Large intestine (tissue), 3 donors: Measurements from ENCODE around the gene SLC29A3. TPM values are rescaled to one million over a fixed set of nuclear protein-coding genes. Genes with fewer than 3 reads are reported as not detected.

ENCODE experiments used
- DNase-seq, 2 donors: peaks; one replicate each; pipeline versions ENCODE4 v3.0.0 to v3.0.0-alpha.2; 2013
- H3K27ac ChIP-seq: one replicate; pipeline ENCODE4 v1.5.1; 2013; ENCODE audit warnings: low read length
- H3K27me3 ChIP-seq: 2 replicates; pipeline ENCODE4 v1.6.1; 2013; ENCODE audit warnings: low read length; ENCODE audit not compliant: control insufficient read depth, insufficient read depth
- H3K36me3 ChIP-seq: 2 replicates; pipeline ENCODE4 v1.6.1; 2013; ENCODE audit warnings: low read length; ENCODE audit not compliant: control insufficient read depth, insufficient read depth
- H3K4me1 ChIP-seq: one replicate; pipeline ENCODE4 v1.6.1; 2013; ENCODE audit warnings: low read length; ENCODE audit not compliant: control insufficient read depth, insufficient read depth
- H3K4me3 ChIP-seq: one replicate; pipeline ENCODE4 v1.5.1; 2013; ENCODE audit warnings: low read length
- H3K9me3 ChIP-seq: one replicate; pipeline ENCODE4 v1.6.1; 2013; ENCODE audit warnings: mild to moderate bottlenecking, low read depth, low read length, moderate library complexity; ENCODE audit not compliant: control insufficient read depth
- WGBS: methylation state at CpG from one replicate; pipeline ENCODE4 v1.1.5; 2013; ENCODE audit warnings: low lambda C conversion rate; ENCODE audit not compliant: insufficient coverage; 5-methylcytosine and 5-hydroxymethylcytosine counted together
- polyA plus RNA-seq: library from polyadenylated mRNA; unstranded; fragments of 120-200 nt; gene quantifications from one replicate; pipeline ENCODE4 v1.2.1, GENCODE V29; 2013

Gene SLC29A3
- polyA plus RNA-seq, 1 donor: 16.2 TPM

- Histone ChIP-seq H3K9me3 (no peaks in the 10 kb centered on the region), H3K36me3 (peaks cover 6% of the 10 kb centered on the region), H3K4me1 (peaks cover 36% of the 10 kb centered on the region), H3K27me3 (no peaks in the 10 kb centered on the region), H3K27ac (no peak overlapping the region), H3K4me3 (no peak overlapping the region)
- no peak for DNase-seq
- no CpG with 5 or more reads among the region's 3 CpGs for WGBS
Observed at GRCh38 chr10:71346731-71347130, 27.7 kb downstream of the SLC29A3 start.

DNA sequence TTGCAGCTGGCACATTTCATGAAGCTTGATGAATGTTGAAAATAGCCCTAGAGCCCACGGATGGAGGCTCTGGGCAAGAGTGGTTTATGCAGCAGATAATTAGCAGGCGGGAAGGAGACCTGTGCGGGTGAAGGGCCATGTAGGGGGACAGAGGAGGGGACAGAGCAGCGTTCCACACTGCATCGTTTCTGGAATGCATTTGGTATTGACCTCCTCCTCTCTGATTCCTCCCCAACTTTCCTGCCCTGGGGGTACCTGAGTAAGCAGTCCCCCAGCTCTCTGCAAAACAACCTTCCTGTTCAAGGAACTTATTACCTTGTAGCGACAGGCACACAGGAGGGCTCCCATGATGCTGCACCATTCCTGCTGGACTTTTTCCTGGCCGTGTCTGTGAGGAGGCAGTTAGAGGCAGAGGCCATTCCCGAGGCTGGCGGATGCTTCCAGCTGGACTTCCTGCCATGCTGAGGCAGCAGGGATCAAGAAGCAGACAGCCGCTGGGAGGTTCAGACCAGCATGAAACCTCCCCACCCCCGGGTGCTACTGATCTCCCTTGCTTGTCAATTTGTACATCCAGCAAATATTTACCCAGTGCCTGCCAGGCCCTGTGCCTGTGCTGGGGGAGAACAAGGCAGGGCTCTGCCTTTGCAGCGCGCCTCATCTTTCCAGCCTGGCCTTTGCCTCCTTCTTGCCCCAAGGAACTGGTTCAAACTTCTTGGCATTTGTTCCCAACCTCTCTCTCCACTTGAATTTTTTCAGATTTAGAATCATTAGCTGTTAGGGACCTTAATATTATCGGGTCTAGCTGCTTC, 28.7 kb downstream of the SLC29A3 start:
- Histone ChIP-seq H3K9me3 (no peaks in the 10 kb centered on the region), H3K27ac (no peak overlapping the region), H3K36me3 (peaks cover 12% of the 10 kb centered on the region), H3K4me1 (peaks cover 26% of the 10 kb centered on the region), H3K27me3 (no peaks in the 10 kb centered on the region), H3K4me3 (no peak overlapping the region)
- DNase-seq: no peak
- WGBS: no CpG with 5 or more reads among the region's 14 CpGs

GRCh38 chr10:71348850-71349249, 29.8 kb downstream of the SLC29A3 start:
- no CpG with 5 or more reads among the region's 1 CpG for WGBS
- Histone ChIP-seq H3K27me3 (no peaks in the 10 kb centered on the region), H3K36me3 (peaks cover 15% of the 10 kb centered on the region), H3K27ac (no peak overlapping the region), H3K9me3 (no peaks in the 10 kb centered on the region), H3K4me1 (peaks cover 15% of the 10 kb centered on the region), H3K4me3 (no peak overlapping the region)
- DNase-seq: no peak

DNA sequence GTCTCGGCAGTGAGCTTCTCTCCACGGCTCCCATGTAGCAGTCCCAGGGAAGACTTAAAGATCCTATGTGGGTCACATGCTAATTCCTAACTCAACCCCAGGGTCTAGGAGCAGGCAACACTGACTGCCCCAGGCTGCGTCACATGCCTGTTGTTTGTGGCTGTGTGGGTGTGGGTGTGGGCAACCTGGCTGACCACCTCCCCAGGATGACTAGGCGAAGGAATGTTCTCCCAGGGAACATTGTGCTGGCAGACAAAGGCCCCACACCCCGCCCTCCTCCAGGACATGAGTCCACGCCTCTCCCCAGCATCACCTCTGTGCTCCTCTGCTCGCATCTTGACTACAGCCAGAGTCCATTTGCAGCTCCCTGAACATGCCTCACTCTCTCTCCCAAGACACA, 30.3 kb downstream of the SLC29A3 start:
- H3K4me1 ChIP-seq: peaks cover 10% of the 10 kb centered on the region
- no peak for DNase-seq
- H3K9me3 ChIP-seq: no peaks in the 10 kb centered on the region
- no peak overlapping the region for H3K4me3 ChIP-seq
- no peak overlapping the region for H3K27ac ChIP-seq
- no peaks in the 10 kb centered on the region for H3K27me3 ChIP-seq
- H3K36me3 ChIP-seq: peaks cover 20% of the 10 kb centered on the region
- no CpG with 5 or more reads among the region's 7 CpGs for WGBS

DNA sequence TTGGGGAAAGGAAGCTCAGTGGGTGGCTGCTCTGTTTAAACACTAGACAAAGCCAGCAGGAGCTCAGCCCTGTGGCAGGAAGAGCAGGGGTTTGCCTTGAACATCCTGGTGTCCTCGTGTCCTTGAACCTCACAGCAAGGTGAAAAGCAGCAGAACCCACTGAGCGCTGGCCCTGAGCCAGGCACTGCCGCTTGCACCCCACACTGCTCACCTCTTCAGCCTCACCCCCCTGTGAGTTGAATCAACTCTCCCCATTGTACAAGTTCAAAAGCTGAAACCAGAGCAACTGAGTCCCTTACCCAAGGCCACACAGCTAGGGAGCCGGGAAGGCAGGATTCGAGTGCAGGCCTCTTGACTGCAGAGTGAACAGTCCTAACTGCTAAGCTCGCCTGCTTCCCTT, 32.0 kb downstream of the SLC29A3 start:
- DNase-seq: no peak
- H3K4me3 ChIP-seq: no peak overlapping the region
- no peaks in the 10 kb centered on the region for H3K27me3 ChIP-seq
- no peaks in the 10 kb centered on the region for H3K4me1 ChIP-seq
- H3K9me3 ChIP-seq: no peaks in the 10 kb centered on the region
- H3K36me3 ChIP-seq: peaks cover 31% of the 10 kb centered on the region
- no CpG with 5 or more reads among the region's 6 CpGs for WGBS
- H3K27ac ChIP-seq: no peak overlapping the region

- Histone ChIP-seq H3K27me3 (no peaks in the 10 kb centered on the region), H3K27ac (no peak overlapping the region), H3K9me3 (no peaks in the 10 kb centered on the region), H3K4me3 (no peak overlapping the region), H3K4me1 (no peaks in the 10 kb centered on the region), H3K36me3 (peaks cover 38% of the 10 kb centered on the region)
- WGBS: no CpG with 5 or more reads among the region's 14 CpGs
- DNase-seq: no peak
Observed at GRCh38 chr10:71351628-71352319, 32.7 kb downstream of the SLC29A3 start.

- Histone ChIP-seq H3K9me3 (no peaks in the 10 kb centered on the region), H3K36me3 (peaks cover 46% of the 10 kb centered on the region), H3K4me3 (no peak overlapping the region), H3K4me1 (no peaks in the 10 kb centered on the region), H3K27ac (no peak overlapping the region), H3K27me3 (no peaks in the 10 kb centered on the region)
- DNase-seq: no peak
- WGBS: no CpG with 5 or more reads among the region's 9 CpGs
Observed at GRCh38 chr10:71353639-71354038, 34.6 kb downstream of the SLC29A3 start.

DNA sequence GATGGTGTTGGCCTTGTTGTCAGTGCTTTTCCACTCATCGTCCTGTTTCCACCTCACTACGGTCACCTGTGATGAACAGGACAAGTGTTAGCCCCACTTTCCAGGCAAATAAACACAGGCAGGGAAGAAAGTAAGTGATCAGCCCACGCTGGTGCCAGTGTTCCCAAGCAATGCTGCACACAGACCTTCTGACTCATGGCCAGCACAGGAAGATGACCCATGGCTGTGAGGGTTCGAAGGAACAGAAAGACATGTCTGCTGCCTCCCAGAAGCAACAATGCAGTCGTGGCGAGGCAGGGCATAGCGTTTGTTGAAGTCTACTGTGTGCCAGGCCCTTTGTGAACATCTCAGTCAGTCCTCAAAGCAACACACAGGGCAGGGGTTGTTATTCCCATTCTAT, 35.7 kb downstream of the SLC29A3 start:
- H3K27me3 ChIP-seq: no peaks in the 10 kb centered on the region

DNA sequence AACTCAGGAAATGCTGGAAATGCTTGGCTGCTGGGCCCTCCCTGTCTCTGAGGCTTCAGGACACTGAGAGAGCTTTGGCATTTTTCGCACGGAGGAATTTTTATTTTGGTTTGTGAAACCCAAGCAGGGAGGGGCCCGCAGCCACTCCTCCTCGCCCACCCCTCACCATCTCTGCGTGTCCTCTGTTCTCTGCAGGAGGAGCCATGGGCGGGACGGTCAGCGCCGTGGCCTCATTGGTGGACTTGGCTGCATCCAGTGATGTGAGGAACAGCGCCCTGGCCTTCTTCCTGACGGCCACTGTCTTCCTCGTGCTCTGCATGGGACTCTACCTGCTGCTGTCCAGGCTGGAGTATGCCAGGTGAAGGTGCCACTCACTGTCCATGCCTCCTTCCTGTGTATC, 36.8 kb downstream of the SLC29A3 start:
- no CpG with 5 or more reads among the region's 12 CpGs for WGBS
- peaks cover 51% of the 10 kb centered on the region for H3K36me3 ChIP-seq

More for the DNA sequence above, 35.7 kb downstream of the SLC29A3 start:
- peaks cover 50% of the 10 kb centered on the region for H3K36me3 ChIP-seq
- WGBS: no CpG with 5 or more reads among the region's 7 CpGs
- H3K27ac ChIP-seq: no peak overlapping the region
- no peaks in the 10 kb centered on the region for H3K4me1 ChIP-seq
- no peak for DNase-seq
- no peaks in the 10 kb centered on the region for H3K9me3 ChIP-seq
- H3K4me3 ChIP-seq: no peak overlapping the region

GRCh38 chr10:71357792-71358265, 38.8 kb downstream of the SLC29A3 start:
- WGBS: no CpG with 5 or more reads among the region's 7 CpGs
- DNase-seq: no peak
- Histone ChIP-seq H3K36me3 (peaks cover 51% of the 10 kb centered on the region), H3K4me1 (no peaks in the 10 kb centered on the region), H3K4me3 (no peak overlapping the region), H3K27me3 (no peaks in the 10 kb centered on the region), H3K27ac (no peak overlapping the region), H3K9me3 (no peaks in the 10 kb centered on the region)

More for the DNA sequence above, 36.8 kb downstream of the SLC29A3 start:
- H3K27ac ChIP-seq: no peak overlapping the region
- no peak for DNase-seq
- no peaks in the 10 kb centered on the region for H3K9me3 ChIP-seq
- no peaks in the 10 kb centered on the region for H3K4me1 ChIP-seq
- H3K4me3 ChIP-seq: no peak overlapping the region
- H3K27me3 ChIP-seq: no peaks in the 10 kb centered on the region
